ENCODE data around the gene PAPOLG.
A peak's percentile ranks its signal among the peaks of the same experiment; 100 is the strongest.

PAPOLG gene

DNA sequence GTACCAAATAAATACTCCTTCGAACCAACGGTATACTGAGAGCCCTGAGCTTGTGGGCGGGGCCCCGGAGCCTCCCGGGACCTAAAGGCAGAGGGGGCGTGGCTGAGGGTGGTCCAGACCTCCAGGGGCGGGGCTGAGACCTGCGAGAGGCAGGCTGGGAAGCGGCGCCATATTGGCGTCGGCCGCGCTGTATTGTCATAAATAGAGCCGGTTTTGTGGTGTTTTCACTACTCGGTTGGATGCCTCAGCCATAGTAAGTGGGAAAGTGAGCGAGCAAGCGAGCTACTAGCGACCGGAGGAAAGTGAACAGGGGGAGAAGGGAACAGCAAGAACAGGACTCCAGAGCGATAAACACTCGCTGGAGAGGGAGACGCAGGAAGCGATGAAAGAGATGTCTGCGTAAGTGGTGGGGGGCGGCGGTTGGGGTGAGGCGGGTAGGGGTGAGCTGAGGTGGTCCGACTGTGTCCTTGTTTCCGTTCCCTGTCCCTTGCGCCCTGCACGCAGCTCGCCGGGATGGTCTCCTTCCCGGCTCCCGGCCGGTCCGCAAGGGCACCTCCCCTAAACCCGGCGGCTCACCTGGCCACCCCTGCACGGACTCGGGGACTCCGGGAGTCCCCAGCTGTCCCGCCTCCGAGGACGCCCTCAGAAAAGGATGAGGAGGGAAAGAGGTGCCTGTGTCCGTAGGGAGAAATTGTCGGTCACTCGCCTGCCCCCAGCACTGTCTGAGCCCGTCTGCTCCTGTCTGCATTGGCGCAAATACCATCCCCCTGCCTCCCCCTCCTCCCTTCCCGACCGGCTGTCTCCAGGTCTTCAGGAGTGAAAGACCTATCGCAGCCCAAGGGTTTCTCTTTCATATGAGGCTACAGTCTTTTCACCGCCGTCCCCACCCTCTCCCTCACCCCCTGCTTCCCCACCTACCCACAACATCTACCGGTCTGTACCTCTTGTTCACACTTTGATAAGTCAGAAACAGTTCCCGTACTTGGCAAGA, at the start of gene PAPOLG:
Gene PAPOLG (plus strand): TSS at position 172 of the 991 bp plus-strand sequence. CDS start 211 bp downstream, at position 383.
- DNase-seq: peak; percentile 85

GRCh38 chr2:60707750-60708371, 48.2 kb upstream of the PAPOLG start:
- no peak for DNase-seq

GRCh38 chr2:60708630-60709320, 47.3 kb upstream of the PAPOLG start:
- no peak for DNase-seq

DNA sequence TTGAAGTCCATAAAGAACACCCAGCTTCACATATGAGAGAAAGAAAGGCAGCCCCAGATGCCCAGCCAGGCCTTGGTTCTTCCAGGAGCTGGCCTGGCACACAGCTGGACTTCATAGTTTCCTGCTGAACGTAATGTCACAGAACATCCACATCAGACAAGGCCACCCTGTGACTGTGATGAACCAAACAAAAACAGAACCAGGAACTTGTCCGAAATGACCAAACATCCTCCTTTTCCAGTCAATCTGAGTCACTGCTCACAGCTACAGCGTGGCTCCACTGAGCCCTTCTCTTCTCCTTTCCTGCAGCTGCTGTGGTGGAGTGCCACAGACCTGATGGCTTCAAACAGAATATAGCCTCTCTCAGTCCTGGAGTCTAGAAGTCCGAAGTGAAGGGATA, 45.4 kb upstream of the PAPOLG start:
- DNase-seq: no peak

GRCh38 chr2:60715561-60715960, 40.5 kb upstream of the PAPOLG start:
- DNase-seq: no peak

DNA sequence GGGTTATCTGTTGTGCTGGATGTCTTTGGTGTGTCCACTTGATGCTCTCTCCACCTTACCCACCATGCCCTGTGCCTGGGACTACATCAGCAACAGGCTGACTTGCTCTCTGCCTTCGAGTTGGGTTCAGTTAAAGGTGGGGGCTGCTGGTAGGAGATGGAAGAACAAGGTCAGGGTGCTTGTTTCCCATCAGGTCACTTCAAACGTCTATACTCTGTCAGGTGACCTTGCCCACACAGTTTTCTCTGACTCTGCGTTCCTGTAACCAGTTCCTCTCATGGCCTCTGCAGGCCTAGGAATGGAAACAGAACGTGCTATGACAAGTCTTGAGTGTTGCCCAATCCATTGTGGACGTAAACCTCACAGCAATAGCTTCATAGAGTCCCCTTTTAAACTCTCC, 38.4 kb upstream of the PAPOLG start:
- DNase-seq: no peak

GRCh38 chr2:60719331-60719730, 36.7 kb upstream of the PAPOLG start:
- DNase-seq: no peak

- DNase-seq: no peak
Measured at GRCh38 chr2:60725466-60725865, 30.6 kb upstream of the PAPOLG start.

DNA sequence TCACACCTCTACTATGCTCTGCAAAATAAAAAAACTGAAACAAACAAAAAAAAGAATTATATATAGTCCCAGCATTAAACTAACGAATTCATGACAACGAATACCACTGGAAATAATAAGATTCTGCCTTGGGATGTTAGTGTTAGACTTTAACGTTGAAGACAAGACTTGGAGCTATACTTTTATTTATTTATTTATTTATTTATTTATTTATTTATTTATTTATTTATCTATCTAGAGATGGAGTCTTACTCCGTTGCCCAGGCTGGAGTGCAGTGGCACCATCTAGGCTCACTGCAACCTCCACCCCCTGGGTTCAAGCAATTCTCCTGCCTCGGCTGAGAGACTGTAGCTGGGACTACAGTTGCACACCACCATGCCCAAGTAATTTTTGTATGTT, 27.2 kb upstream of the PAPOLG start:
- DNase-seq: no peak

DNA sequence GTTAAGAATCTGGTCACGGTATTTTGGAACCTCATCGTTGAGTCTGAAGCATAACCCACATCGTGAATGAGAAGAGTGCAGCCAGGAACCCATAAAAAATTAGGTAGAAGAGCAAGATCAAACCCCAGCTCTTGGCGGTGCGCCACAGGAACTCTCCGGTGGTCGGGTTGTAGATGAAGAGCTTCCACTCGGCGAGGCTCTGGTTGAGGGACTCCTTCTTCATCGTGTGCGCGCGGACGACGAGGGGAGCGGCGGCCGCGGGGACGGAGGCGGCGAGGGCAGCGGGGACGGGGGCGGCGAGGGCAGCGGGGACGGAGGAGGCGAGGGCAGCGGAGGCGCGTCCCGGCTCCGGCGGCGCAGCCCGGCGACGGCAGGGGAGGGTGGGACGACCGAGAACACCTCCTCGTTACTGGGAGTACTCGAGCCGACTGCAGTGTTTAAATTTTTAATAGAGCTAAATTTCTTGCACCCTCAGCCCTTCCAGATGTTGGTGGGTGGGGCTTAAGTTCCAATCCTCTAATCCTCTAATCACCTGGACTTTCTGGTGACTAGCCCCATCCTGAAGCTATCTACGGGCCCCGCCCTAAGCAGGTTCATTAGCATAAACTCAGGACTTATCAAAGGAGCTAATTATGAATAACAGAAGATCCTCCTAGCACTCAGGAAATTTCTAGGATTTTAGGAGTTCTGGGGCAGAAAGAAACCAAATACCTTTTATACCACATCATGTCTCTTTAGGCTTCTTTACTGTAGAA, 20.4 kb upstream of the PAPOLG start:
- no peak for DNase-seq

DNA sequence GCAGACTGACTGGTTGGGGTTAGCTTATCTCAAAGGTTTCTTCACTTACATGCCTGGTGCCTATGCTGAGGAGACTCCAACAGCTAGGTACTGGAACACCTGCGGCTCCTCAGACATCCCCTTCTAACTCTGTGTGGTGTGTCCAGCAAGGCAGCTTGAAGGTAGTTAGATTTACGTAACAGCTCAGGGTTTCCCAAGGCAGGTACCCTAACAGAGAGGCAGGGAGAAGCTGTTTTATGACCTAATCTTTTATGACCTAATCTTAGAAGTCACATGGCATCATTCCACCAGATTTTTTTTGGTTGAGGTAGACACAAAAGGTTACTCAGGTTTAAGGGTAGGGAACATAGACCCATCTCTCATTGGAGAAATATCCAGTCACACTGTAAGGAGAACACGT, 17.4 kb upstream of the PAPOLG start:
- DNase-seq: no peak

GRCh38 chr2:60739156-60739555, 16.9 kb upstream of the PAPOLG start:
- no peak for DNase-seq

DNA sequence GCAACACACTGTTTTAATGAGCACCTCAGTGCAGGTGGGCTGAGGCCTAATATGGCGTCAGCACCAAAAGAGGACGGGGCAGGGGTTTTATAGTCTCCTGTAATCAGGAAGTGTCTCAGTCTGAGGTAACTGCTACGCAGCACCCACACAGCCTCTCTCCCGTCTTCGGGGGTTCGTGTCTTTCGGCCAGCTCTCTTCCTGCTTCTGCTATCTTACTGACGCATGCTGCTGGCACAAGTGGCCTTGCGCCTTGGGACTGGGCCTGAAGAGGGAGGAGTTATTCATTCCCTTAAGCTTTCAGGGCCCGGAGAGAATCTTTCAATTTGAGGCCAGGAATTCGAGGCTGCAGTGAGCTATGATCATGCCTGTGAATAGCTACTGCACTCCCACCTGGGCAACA, 14.5 kb upstream of the PAPOLG start:
- DNase-seq: no peak

DNA sequence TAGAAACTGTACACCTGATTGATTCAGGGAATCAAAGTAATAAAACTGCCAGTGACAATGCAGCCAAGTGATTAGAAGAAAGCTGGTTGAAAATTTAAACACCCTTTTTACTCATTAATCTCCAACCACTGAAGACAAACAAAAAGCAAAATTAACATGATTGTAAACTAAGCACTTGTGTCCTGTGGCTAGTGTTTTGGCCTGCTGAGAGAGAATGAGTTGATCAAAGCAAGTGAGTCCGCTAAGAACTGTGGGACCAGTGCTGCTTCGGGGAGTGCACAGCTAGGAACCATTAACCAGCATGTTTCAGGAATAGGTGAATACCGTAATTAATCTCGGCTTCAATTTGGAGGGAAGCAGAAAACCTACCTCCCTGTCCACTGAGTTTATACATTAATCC, 13.6 kb upstream of the PAPOLG start:
- DNase-seq: no peak

DNA sequence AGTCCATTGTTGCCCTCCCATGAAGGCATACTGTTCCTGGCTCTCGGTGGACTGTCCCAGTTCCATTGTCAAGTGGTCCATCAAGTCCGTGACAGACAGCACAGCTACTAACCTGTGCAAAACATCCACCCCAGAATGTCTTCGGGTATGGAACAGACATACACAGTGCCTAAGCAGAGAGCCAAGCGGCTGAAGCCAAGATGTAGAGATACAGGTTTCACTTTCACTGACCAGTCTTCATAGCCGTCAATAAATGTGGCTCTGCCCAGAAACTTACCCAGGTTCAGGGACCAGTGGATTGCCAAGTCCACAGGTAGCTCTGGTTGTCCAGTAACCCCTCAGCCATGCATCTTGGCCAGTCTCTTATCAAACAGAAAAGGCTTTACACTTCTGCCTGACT, 10.7 kb upstream of the PAPOLG start:
- no peak for DNase-seq

- DNase-seq: no peak
Measured at GRCh38 chr2:60745761-60746160, 10.3 kb upstream of the PAPOLG start.

DNA sequence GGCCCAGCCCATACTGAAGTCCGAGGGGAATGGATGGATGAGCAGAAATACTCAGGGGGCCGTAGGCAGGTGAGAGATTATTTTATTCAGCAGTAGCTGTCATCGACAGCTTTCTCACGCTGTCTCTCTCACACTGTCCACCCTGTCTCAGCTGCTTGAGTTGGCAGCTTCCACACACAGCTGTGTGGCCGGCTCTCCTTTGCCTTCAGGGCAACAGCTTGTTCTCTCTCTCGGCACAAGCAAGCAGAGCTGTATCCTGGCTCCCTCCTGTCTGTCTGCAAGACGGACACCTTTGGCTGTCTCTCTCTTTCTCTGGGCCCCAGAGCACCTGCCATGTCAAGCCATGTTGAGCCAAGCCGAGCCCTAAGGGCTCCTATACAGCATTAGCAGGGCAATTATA, 9.8 kb upstream of the PAPOLG start:
- no peak for DNase-seq

- no peak for DNase-seq
Measured at GRCh38 chr2:60759654-60760053, 3.6 kb downstream of the PAPOLG start.

DNA sequence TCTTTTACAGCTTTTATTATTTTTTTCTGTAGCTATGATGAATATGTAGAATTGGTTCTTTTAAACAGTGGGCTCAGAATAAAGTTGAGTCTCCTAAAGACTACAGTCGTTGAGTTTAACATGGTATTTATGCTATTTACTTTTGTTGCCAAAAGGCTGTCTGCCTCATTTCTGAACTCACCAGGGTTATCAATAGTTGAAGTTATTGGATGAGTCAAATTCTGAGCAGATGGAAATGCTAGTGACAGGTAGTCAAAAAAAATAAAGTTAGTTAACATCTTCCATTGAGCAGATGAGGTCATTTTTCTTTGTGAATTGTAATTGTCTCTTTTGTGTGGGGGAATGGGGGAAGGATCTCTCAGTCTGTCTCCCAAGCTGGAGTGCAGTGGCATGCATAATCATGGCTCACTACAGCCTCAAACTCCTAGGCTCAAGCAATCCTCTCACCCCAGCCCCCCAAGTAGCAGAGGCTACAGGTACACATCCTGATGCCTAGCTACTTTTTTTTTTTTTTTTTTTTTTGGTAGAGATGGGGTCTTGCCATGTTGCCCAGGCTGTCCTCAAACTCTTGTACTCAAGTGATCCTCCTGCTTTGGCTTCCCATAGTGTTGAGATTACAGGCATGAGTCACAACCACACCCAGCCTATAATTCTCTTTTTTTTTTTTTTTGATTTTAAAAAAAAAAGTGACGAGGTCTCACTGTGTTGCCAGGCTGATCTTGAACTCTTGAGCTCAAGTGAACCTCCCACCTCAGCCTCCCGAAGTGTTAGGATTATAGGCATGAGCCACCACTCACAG, 8.9 kb downstream of the PAPOLG start:
- no peak for DNase-seq

- DNase-seq: no peak
Measured at GRCh38 chr2:60766283-60766682, 10.2 kb downstream of the PAPOLG start.

- no peak for DNase-seq
Measured at GRCh38 chr2:60771508-60771907, 15.4 kb downstream of the PAPOLG start.

GRCh38 chr2:60775048-60775639, 19.1 kb downstream of the PAPOLG start:
- DNase-seq: no peak

Data from NK-92 treated with Interleukin-12 subunit alpha and Interleukin-12 subunit beta, amount 100 ng/mL, for 24 hours (cell line).